Measurements from ENCODE around the gene SEMA3D. TPM values are rescaled to one million over a fixed set of nuclear protein-coding genes. Genes with fewer than 3 reads are reported as not detected.

Gene SEMA3D
- total RNA-seq, 4 donors from 2014 or later: 0.06 to 3.8 (median 0.14) TPM

- Histone ChIP-seq H3K4me3 (no peak overlapping the region), H3K27ac (no peak overlapping the region), H3K9me3 (no peaks in the 10 kb centered on the region), H3K36me3 (no peaks in the 10 kb centered on the region), H3K4me1 (no peaks in the 10 kb centered on the region), H3K27me3 (no peaks in the 10 kb centered on the region)
- DNase-seq: no peak
- intact Hi-C loops (cut with DNase I): no loop called here
- WGBS, 2 donors: 50 to 76% methylated on average over 2 of the region's 2 CpGs
- no peak for TF ChIP-seq CTCF (IDR thresholded peaks at IDR 0.05)
- no peak for TF ChIP-seq POLR2A (IDR thresholded peaks at IDR 0.05)
These were observed 17.6 kb upstream of the SEMA3D start for GRCh38 chr7:85204496-85204895.

GRCh38 chr7:85204061-85204460 lies 17.2 kb upstream of the SEMA3D start:
- H3K27ac ChIP-seq: no peak overlapping the region
- no peak overlapping the region for H3K4me3 ChIP-seq
- intact Hi-C loops (cut with DNase I): no loop called here
- 46 to 58% methylated on average over 2 of the region's 2 CpGs for WGBS, 2 donors
- DNase-seq: no peak
- H3K27me3 ChIP-seq: no peaks in the 10 kb centered on the region
- no peaks in the 10 kb centered on the region for H3K36me3 ChIP-seq
- no peaks in the 10 kb centered on the region for H3K9me3 ChIP-seq
- no peaks in the 10 kb centered on the region for H3K4me1 ChIP-seq
- no peak for TF ChIP-seq POLR2A (IDR thresholded peaks at IDR 0.05)
- TF ChIP-seq CTCF (IDR thresholded peaks at IDR 0.05): no peak

DNA sequence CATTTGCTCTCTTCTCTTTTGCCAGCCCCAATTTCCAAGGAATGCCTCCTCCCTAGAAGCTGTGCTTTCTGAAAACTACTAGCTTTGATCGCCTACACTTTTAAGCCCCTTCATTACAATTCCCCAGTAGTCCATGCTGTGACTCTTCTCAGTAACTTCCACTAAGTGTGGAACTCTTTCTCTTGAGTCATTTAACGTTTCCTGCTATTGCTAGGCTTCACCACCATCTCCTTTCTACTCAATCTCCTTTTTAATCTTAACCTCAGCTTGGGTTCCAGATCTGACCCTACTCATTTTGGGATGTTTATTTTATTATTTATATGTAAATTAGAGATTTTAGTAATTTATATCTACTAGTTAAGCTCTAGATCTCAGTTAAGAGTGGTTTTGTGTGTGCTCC lies 14.4 kb upstream of the SEMA3D start:
- WGBS, 2 donors: 73 to 81% methylated on average over 2 of the region's 2 CpGs
- DNase-seq: no peak
- intact Hi-C loops (cut with DNase I): no loop called here
- H3K4me1 ChIP-seq: no peaks in the 10 kb centered on the region
- TF ChIP-seq POLR2A (IDR thresholded peaks at IDR 0.05): no peak
- TF ChIP-seq CTCF (IDR thresholded peaks at IDR 0.05): no peak
- no peaks in the 10 kb centered on the region for H3K27me3 ChIP-seq
- no peaks in the 10 kb centered on the region for H3K9me3 ChIP-seq
- no peak overlapping the region for H3K4me3 ChIP-seq
- no peak overlapping the region for H3K27ac ChIP-seq
- no peaks in the 10 kb centered on the region for H3K36me3 ChIP-seq

DNA sequence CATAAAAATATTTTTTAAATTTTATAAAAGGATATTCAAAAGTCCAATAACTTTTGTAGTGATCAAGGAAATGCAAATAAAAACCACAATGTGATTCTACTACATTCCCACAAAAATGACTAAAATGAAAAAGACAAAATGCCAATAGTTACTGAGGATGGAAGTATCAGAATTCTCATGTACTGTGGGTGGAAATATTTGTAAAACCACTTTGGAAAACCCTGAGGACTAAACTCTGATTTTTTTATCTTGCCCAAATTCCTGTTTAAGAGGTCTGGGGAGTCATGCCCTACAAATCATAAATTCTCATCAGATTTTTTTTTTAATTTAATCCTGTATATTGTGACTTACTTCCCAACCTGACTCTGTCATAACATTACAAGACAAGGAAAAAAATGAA lies 9.8 kb upstream of the SEMA3D start:
- no peak for DNase-seq
- no peaks in the 10 kb centered on the region for H3K9me3 ChIP-seq
- H3K4me3 ChIP-seq: no peak overlapping the region
- no peaks in the 10 kb centered on the region for H3K27me3 ChIP-seq
- no peaks in the 10 kb centered on the region for H3K4me1 ChIP-seq
- no peaks in the 10 kb centered on the region for H3K36me3 ChIP-seq
- H3K27ac ChIP-seq: no peak overlapping the region
- TF ChIP-seq CTCF (IDR thresholded peaks at IDR 0.05): no peak
- no peak for TF ChIP-seq POLR2A (IDR thresholded peaks at IDR 0.05)
- intact Hi-C loops (cut with DNase I): no loop called here

DNA sequence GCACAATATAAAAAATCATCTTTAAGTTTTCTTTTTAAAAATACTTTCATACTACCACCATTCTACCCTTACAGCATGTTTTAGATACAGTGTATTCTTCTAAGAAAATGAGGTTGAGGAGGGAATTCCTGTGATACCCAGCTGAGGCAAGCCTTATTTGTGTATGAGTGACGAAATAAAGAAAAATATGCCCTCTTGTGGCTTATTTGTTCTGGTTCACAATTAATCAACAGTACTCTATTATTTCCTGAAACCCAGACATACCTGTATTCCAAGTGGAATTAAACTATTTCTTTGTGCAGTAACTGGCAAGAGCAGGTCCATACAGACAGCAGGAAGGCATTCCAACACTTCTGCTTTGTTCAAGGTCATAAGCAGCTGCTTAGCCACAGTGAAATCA lies 4.5 kb upstream of the SEMA3D start:
- no peak overlapping the region for H3K27ac ChIP-seq
- H3K4me3 ChIP-seq: no peak overlapping the region
- peaks cover under 1 to 10% (median 3%) of the 10 kb centered on the region in 3 donors for H3K4me1 ChIP-seq
- intact Hi-C loops (cut with DNase I): no loop called here
- no peaks in the 10 kb centered on the region for H3K36me3 ChIP-seq
- DNase-seq: no peak
- H3K27me3 ChIP-seq: peaks cover 0 to 25% (median 0%) of the 10 kb centered on the region in 4 donors
- H3K9me3 ChIP-seq: no peaks in the 10 kb centered on the region
- 7 to 9% methylated on average over 1 of the region's 1 CpG for WGBS, 2 donors
- TF ChIP-seq POLR2A (IDR thresholded peaks at IDR 0.05) (no peak), CTCF (IDR thresholded peaks at IDR 0.05) (peak in 2 of 6 experiments; percentile 26 to 38)

Measured in esophagus squamous epithelium (tissue), 5 donors.